Stimulated activated CD8-positive, alpha-beta memory T cell treated with anti-CD3 and anti-CD28 coated beads, Interleukin-15, amount 100 ng/mL, for 48 hours (primary cell): ENCODE measurements around the gene SP9.

Source experiments
- DNase-seq, 2 donors: peaks; one replicate each; pipeline ENCODE4 v3.0.0-alpha.2; 2020; ENCODE audit warnings: low read depth in 2 of 2

The SP9 gene

DNA sequence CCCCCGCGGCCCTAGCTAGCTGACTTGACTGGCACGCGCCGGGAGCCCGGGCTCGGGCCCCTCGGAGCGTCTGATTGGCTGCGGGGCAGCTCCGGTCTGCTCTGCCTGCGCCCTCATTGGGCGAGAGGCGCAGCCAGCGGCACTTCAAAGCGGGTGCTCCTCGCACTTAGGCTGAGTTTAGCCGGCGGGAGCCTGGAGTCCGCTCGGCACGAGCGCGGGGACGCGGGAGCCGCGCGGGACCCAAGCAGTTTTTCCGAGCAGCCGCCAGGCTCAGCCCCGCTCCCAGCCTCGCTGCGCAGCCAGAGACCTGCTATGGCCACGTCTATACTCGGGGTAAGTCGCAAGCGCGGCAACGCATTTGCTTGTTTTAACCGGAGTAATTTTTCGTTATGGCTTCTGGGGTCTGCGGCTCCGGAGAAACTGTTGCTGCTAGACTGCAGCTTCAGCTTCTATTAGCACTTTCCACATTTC, at the start of gene SP9:
Gene SP9 (plus strand): TSS at position 174 of the 471 bp plus-strand sequence. CDS start 139 bp downstream, at position 313.
- DNase-seq, result no peak

DNA sequence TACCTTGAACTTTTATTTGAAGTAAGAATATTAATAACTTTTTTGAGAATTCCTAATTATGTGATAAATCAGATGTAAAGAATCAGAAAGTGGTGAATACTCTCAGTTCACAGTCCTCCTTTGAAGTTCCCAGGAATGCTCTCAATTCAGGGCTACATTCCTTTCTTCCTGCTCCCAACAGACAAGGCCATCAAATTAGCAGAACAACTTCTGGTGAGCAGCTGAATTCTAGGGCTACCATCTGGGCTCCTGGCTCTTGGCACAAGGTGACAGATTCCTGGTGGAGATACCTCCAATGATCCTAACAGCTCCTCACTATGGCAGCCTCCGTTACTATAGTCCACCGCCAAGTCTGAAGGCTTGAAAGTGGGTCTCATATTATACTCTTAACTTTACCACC, 48.6 kb upstream of the SP9 start:
- DNase-seq, result no peak

DNA sequence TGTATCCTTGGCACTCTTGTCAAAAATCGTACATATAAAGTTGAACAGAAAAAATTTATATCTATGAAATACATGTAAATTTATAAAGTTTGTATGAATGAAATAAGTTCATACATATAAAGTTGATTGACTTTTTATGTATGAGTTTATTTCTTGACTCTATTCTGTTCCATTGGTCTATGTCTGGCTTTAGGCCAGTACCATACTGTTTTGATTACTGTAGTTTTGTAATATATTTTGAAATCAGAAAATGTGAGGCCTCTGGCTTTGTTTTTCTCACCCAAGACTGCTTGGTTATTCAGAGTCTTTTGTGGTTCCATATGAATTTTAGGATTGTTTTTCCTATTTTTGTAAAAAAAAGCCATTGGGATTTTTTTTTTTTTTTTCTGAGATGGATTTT, 41.8 kb upstream of the SP9 start:
- no peak for DNase-seq

DNA sequence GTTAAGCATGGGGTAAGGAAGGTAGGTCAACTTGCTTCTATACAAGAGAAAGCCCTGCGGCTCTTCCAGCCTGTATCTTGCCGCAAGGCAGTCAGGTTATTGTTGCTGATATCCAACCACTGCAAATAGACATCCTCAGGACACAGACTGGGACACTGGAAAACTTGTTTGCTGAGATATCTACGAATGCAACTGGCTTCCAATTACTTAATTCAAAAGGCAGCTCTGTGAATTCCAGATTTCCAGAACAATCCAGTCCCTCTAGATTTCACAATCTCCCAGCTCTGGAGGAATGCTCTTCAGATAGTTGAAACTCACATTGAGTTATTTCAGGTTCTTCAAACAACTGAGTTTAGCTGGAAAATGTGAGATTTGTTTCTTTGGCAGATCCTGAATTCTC, 34.6 kb upstream of the SP9 start:
- no peak for DNase-seq

DNA sequence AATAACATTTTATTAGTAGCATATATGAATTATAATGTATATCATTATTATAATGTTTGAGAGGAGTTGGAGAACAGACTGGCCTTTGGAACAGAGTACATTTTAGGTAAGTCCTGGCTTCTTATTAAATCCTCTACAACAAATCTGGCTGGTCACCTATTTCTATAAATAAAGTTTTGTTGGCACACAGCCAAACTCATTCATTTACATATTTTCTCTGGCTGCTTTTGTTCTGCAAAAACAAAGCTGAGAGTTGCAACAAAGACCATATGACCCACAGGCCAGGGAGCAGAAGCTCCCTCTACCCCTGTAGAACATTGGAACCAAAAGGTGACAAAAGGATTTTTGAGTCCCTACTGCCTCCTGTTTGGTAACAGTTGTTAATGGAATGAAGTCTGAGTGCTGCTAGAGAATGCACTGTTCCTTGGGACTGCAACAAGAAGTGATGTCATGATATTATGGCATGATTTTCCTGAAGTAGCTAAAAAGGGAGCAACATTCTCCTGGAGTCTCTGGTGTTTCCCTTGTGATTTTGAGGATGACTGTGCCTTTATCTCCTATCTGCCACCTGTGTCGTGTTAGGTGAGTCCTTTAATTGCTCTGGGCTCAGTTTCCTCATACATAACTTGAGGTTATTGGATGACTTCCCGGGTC, 22.0 kb upstream of the SP9 start:
- no peak for DNase-seq

DNA sequence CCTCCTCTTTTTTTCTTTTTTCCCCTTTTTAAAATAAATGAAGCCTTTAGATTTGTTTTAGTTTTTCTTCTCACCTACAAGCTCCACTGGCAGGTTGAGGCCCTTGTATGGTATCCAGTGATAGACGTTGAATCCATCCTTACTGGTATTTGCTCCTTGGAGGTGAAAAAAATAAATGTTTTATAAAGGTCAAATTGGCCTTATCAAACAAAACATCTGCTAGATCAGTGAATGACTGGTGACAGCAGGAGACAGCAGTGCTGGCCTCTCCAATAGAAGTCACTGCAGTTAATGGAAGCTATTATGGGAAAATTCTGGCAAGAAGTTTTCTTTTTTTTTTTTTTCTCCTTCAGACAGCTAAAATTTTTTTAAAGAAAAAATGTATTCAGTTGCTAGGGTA, 12.6 kb upstream of the SP9 start:
- DNase-seq, result no peak

DNA sequence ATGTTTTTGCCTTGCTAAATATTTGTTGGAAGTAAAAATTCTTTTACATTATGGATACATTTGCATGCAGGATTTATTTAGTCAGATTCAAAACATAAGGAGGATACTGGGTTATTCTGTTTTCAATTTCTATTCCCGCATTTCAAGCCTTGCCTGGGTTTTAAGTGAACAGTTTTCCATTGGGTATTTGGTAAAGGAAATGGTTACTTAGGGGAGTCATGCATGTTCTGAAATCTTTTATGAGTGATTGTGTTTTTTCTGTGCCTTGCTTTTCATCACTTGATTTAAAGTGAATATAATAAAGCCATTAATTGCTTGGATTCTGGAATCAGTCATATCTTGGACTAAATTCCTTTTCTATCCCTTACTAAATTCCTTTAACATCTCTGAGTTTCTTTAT, 12.0 kb upstream of the SP9 start:
- DNase-seq, result no peak

DNA sequence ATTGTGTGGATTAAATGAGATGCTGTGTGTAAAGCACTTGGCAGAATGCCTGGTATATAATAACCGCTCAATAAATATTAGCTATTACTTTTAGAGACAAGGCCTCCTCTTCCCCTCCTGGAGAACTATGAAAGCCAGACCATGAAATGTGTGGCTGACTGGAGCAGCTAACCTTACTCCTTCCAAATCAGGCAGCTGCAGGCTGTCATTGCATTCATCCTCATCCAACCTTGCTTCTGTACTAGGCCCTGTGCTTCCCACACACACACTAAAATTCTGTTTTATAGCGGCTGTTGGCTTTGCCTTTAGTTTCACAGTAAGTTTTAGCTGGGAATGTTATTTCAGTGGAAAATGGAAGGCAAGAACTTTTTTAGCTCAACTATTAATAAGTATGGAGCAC, 10.2 kb upstream of the SP9 start:
- DNase-seq, result no peak

DNA sequence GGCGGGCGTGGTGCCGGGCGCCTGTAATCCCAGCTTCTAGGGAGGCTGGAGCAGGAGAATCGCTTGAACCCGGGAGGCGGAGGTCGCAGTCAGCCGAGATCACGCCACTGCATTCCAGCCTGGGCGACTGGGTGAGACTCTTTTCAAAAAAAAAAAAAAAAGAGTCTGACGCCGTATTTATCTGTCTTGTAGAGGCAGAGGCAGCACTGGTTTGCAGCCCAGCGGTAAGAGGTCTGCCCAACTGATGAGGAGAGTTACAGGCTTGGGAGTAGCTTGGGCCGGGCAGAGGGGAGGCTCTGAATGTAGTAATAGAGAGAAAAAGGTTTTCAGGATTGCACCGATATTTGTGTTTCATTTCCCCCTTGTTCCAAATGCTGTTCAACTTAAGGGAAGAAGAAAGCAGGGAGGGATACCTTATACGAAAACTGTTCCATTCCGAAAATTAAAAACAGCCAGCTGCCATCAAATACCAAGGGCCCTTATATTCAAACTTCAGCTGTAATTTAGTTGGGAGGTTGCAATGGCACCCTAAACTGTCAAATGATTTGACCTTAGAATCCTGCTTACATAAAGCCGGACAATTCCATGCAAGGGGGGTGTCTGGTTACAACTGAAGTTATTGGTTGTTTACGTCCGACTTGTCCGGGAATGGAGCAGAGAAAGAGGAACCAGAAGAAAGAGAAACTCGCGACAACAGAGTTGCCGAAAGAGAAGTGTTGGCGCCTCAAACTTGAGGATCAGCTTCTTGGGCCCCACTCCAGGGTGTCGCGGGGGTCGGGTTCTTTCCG, 9.2 kb upstream of the SP9 start:
- DNase-seq, result no peak

DNA sequence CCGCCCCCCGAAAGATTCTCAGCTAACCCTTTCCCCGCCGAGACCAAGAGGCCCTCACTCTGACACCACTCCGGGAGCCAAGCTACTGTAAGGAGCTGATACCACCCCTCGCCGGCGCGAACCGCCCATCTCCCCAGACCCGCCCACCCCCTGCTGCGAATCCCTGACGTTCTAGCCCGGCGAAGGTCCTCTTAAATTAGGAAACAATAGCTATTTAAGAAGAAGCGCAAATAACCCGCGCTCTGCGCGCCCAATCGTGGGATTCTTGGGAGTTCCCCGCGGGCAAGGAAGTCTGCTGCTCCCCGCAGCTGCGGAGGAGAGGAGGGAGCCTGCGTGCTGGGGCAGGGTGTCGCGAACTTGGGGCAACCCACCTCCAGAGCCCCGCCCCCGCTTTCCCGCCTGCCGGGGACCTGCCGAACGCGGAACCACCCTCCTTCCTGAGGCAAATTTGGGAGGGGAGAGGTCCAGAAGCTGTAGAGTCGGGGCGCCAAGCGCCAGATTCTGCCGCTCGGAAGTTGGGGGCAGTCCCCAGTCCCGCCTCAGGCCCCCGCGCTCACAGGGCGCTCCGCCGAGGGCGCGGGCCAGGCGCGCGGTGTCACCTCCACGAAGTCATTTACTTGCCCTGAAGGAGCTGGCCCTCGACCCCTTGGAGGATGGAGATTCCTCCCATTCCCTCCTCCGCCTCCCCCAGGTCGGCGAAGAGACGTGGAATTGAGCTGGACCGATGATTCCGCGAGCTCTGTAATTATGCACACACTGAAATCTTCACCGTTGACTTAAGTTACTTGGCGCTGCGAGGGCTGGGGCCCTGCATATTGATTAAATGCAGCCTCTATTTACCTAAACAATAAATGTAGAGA, 8.4 kb upstream of the SP9 start:
- no peak for DNase-seq

DNA sequence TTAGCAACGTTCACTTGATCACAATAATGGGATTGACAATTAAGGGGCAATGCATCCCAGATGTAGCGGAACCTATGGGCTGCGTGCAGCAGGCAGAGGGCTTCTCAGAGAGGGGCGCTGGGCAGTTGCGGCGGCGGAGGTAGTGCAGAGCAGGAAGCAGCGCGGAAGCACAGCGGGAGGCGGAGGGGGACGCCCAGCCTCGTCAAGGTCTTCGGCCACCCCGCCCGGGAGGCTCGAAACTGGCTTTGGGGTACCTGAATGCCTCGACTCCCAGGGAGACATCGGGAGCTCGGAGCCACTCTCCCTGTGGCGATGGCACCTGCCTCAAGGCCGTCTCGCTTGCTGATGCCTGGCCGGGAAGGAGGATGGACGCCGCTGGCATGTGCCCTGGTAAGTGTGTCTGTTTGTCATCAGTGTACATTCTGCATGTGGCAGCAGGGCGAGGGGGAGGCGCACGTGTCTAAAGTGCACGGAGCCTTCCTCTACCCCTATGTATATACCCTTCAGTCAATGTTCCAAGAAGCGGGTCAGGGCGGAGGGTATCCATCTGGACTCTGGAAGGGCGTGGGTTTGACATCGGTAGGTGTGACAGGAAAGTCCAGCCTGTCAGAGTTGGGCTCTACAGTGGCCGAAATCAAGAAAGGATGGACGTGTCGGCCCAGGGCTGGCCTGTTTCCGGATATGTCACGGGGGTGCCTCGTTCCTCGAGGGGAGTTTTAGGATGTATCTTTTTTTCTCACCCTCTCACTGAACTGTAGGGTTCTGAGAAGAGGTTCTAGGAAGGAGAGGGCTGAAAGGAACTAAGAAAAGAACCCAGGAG, 7.5 kb upstream of the SP9 start:
- no peak for DNase-seq

DNA sequence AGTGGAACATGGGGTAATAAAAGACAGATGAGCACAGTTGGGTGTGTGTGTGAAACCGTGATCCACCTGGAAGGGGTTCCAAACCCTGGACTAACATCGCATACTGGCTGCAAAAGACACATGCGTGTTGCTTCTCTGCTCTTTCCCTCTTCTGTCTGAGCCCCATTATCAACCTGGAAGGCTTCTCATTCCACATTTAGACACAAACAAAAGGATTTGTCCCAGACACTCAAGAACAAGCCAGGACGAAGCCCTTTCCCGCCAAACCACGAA, 7.0 kb upstream of the SP9 start:
- DNase-seq, result no peak

DNA sequence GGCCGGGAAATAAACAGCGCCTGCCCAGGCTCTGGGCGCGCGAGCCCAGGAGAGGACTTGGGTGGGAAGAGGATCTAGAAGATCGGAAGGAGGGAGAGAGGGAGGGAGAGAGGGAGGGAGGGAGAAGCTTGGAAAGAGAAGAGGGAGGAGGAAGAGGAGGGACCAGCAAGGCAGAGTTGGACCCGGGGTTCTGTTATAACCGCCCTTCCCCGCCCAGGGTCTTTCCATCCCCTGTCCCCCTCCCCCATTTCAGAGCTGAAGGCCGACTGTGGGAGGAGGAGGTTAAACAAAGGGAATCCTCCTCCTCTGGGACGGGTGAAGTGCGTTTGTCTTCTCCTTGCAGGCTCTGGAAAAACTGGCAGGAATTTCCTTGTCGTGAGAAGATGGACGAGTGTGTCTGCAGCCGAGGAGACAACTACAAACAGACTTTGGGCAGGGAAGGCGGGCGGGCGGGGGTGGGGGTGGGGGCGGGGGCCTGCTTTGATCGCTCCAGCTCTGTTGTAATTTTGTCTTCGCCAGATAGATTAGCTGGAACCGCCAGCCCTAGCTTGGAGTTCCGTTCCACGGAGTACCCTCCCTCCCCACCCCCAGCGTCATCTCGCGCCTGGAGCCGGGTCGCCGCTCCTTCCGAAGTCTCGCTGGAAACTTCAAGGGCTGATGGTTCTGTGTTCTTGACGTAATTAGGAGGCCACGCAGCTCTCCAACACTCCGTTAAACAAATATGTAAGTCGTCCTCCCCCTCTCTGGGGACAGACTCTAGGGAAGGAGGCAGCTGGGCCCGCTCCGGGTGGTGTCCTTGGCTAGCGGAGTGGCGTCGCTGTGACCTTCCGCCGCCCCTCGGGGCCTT, 6.4 kb upstream of the SP9 start:
- DNase-seq, result no peak

DNA sequence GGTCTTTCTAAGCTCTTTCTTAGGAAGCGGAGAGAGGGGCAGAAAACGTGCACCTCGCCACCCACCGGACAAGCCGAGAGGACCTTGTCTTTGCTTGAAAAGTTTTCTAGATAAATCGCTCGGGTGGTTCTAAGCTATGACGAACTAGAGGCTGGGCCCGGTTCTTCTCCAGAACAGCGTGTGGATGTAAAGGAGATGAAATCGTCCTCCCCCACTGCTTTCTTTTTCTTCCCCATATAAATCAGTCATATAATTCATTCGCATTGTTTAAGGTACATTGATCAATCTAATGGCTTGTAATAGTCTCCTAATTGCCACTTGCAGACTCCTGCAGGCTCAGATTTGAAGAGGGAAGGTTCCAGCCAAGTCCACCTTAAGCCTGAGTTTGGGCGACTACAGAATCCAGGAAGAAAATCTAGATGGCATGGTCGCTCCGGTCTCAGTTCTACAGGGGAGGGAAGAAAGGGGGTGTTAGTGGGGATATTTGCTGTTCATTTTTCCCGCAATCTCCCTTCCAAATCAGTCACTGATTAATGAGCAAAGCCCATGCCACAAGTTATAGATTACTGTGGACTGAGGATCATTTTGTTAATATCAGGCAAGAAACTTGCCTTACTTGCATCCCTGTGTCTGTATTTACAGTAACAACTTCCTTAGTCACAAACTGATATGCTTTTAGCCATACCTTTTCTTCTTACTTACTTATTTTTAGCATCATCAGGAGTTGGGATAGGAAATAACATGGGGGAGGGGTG, 5.6 kb upstream of the SP9 start:
- DNase-seq, result no peak

DNA sequence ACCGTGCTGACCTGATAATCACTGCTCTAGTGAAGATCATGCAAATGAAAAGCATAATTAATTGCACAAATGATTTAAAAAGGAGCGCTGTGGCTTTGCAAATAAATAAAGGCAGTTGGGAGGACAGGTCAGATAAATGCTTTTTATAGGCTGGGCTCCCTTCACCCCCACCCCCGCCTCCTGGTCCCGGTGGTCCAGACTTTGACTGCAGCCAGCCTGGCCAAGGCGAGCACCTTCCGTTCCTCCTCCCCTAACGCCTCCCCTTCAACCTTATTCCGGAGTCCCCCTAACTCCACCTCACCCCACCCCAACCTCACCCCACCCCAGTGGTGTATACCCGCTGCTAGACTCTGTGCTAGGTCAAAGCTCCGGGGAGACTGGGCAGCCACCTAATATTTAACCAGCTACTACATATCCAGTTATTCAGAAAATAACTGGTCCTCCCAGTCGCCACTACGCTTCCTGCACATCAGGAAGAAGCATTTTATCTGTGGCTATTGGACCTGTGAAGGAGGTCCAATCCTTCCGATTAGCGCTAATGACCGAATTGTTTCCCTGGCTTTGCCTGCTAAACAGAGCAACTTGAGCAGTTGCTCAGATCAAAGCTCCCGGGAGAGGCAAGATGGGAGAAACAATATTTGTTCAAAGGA, 3.7 kb upstream of the SP9 start:
- no peak for DNase-seq

DNA sequence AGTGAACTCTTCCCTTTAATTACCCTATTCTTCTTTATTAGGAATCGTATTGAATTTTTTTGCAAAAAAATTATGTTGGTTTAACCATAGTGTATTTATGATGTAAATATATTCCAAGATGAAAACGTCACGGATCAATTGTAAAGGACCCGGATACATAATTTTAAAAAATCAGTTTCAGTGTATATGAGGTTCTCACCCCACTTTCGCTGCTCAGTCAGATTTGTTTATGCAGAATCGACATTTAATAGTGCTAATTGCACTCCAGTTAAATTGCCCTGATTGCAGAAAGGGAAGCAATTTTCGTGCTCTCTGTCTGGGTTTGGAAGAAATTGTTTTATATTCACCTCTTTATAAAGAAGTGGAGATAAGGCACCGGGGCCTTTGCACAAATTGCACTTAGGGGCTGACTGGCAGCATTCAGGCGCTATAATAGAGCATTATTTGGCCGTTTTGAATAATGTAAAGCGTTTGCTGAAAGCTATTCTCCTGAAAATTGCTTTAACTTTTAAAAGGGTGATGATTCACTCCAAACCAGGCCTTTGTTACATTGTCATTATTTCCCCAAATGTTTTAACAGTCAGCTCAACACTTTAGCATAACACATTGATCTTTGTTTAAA, 3.0 kb upstream of the SP9 start:
- no peak for DNase-seq

DNA sequence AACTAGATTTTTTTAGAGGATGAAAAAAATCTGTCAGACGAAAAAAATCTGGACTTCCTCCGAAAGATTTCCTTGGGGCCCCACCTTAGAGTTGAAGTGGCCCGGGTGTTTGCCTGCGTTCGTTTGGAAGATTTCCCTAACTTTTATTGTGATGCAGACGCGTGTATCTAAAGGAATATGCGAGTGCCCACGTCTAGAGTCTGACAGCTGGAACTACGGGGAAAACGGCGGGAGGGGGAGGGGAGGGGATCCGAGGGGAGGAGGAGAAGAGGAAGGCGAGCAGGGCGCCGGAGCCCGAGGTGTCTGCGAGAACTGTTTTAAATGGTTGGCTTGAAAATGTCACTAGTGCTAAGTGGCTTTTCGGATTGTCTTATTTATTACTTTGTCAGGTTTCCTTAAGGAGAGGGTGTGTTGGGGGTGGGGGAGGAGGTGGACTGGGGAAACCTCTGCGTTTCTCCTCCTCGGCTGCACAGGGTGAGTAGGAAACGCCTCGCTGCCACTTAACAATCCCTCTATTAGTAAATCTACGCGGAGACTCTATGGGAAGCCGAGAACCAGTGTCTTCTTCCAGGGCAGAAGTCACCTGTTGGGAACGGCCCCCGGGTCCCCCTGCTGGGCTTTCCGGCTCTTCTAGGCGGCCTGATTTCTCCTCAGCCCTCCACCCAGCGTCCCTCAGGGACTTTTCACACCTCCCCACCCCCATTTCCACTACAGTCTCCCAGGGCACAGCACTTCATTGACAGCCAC, 2.4 kb upstream of the SP9 start:
- DNase-seq, result no peak

DNA sequence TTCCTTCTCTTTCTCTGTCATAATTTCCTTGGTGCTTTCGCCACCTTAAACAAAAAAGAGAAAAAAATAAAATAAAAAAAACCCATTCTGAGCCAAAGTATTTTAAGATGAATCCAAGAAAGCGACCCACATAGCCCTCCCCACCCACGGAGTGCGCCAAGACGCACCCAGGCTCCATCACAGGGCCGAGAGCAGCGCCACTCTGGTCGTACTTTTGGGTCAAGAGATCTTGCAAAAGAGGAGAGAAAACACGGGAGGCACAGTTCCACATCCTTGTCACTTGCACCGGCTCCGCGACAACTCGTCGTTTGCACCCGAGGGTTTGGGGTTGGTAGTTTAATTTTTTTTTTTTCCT, 1.8 kb upstream of the SP9 start:
- no peak for DNase-seq
